H1 (cell line): ENCODE results near the gene TTC13. TPM values are rescaled to one million over a fixed set of nuclear protein-coding genes. Genes with fewer than 3 reads are reported as not detected.

Source experiments
- CTCF ChIA-PET: fragments of 300-600 bp; sonication (Branson Sonifier 250); formaldehyde crosslinking; loops from one replicate; lab custom pipeline; 2021; ENCODE audit not compliant: partially characterized antibody; lab: Charles Lee
- POLR2A ChIA-PET: fragments of 300-600 bp; sonication (Branson Sonifier 250); formaldehyde crosslinking; loops from one replicate; lab custom pipeline; 2021; ENCODE audit warnings: inconsistent platforms; ENCODE audit not compliant: partially characterized antibody; lab: Charles Lee
- DNase-seq, 2 experiments: peaks; one replicate each; pipeline versions ENCODE4 v3.0.0 to v3.0.0-alpha.2; 2010 to 2022; ENCODE audit warnings: low spot score in 2 of 2, low read depth in 1 of 2, mixed read lengths in 1 of 2
- FAIRE-seq: peaks from 2 replicates; lab custom pipeline; 2011; peaks lifted over from hg19 to GRCh38; lab: Jason Lieb, UNC
- H2AFZ ChIP-seq: 2 replicates; pipeline ENCODE4 v1.8.1; 2012; ENCODE audit warnings: low read length, inconsistent platforms
- H2AK5ac ChIP-seq: 2 replicates; pipeline ENCODE4 v1.6.1; 2013; ENCODE audit warnings: low read depth, low read length
- H2BK120ac ChIP-seq: replicated peaks from 2 replicates; pipeline ENCODE3; 2013; ENCODE audit warnings: low read depth, low read length, inconsistent platforms
- H2BK12ac ChIP-seq: 2 replicates; pipeline ENCODE4 v1.6.1; 2013; ENCODE audit warnings: low read depth, low read length
- H2BK15ac ChIP-seq: 2 replicates; pipeline ENCODE4 v1.6.1; 2013; ENCODE audit warnings: low read length
- H2BK20ac ChIP-seq: 2 replicates; pipeline ENCODE4 v1.6.1; 2013; ENCODE audit warnings: low read length
- H2BK5ac ChIP-seq: 2 replicates; pipeline ENCODE4 v1.6.1; 2013; ENCODE audit warnings: low read depth, low read length
- H3K14ac ChIP-seq: 2 replicates; pipeline ENCODE4 v1.6.1; 2013; ENCODE audit warnings: inconsistent platforms; ENCODE audit not compliant: insufficient read length
- H3K18ac ChIP-seq: 2 replicates; pipeline ENCODE4 v1.6.1; 2013; ENCODE audit warnings: low read length; ENCODE audit errors: extremely low read depth
- H3K23ac ChIP-seq: 2 replicates; pipeline ENCODE4 v1.6.1; 2013; ENCODE audit warnings: inconsistent platforms; ENCODE audit not compliant: insufficient read length
- H3K23me2 ChIP-seq: 2 replicates; pipeline ENCODE4 v1.6.1; 2013; ENCODE audit warnings: low read depth, low read length
- H3K27ac ChIP-seq: 2 replicates; pipeline ENCODE4 v1.6.1; 2011; ENCODE audit warnings: low read depth, low read length, inconsistent platforms
- H3K27me3 ChIP-seq, 4 experiments: replicated peaks in 1 of 4; 1 replicate in 1 of 4; 2 replicates in 3 of 4; pipeline versions ENCODE4 v1.6.1 to v1.8.1; 2011 to 2013; ENCODE audit warnings: low read length in 3 of 4, mild to moderate bottlenecking in 3 of 4, inconsistent platforms in 2 of 4, mixed read lengths in 2 of 4, moderate library complexity in 1 of 4; ENCODE audit not compliant: control insufficient read depth in 3 of 4, insufficient read depth in 3 of 4; ENCODE audit errors: extremely low read depth in 1 of 4
- H3K36me3 ChIP-seq, 4 experiments: 2 replicates each; pipeline versions ENCODE4 v1.6.1 to v1.8.1; 2011 to 2013; ENCODE audit warnings: mild to moderate bottlenecking in 4 of 4, low read length in 3 of 4, moderate library complexity in 2 of 4, control low read depth in 1 of 4, inconsistent platforms in 1 of 4; ENCODE audit not compliant: insufficient read depth in 4 of 4, control insufficient read depth in 2 of 4
- H3K4ac ChIP-seq: replicated peaks from 2 replicates; pipeline ENCODE3; 2013; ENCODE audit warnings: low read length, low read depth, mixed read lengths, inconsistent platforms; ENCODE audit not compliant: insufficient read length
- H3K4me1 ChIP-seq, 4 experiments: replicated peaks in 1 of 4; 1 replicate in 1 of 4; 2 replicates in 3 of 4; pipeline versions ENCODE4 v1.6.1 to v1.8.1; 2011 to 2013; ENCODE audit warnings: low read length in 3 of 4, inconsistent platforms in 2 of 4, mixed read lengths in 1 of 4; ENCODE audit not compliant: insufficient read depth in 4 of 4, control insufficient read depth in 3 of 4
- H3K4me2 ChIP-seq, 2 experiments: 2 replicates each; pipeline versions ENCODE4 v1.6.1 to v1.8.1; 2011 to 2013; ENCODE audit warnings: low read depth in 2 of 2, low read length in 2 of 2, control low read depth in 1 of 2, inconsistent platforms in 1 of 2, mild to moderate bottlenecking in 1 of 2; ENCODE audit not compliant: insufficient read depth in 1 of 2
- H3K4me3 ChIP-seq, 4 experiments: fragments of 200-600, 300-600 bp in 1 of 4; sonication (generic), shearing (Covaris generic), sonication (Bioruptor Twin) in 1 of 4; 2 replicates each; pipeline versions ENCODE4 v1.5.1 to v1.8.1; 2011 to 2016; ENCODE audit warnings: low read length in 4 of 4, low read depth in 3 of 4, control low read depth in 2 of 4, inconsistent platforms in 2 of 4, mild to moderate bottlenecking in 2 of 4, mixed read lengths in 1 of 4, moderate library complexity in 1 of 4; ENCODE audit not compliant: insufficient read depth in 2 of 4; ENCODE audit errors: extremely low read depth in 1 of 4
- H3K56ac ChIP-seq: replicated peaks from 2 replicates; pipeline ENCODE3; 2013; ENCODE audit warnings: low read depth, mild to moderate bottlenecking, mixed read lengths, low read length, inconsistent platforms; ENCODE audit not compliant: insufficient read length
- H3K79me1 ChIP-seq: 2 replicates; pipeline ENCODE4 v1.6.1; 2013; ENCODE audit warnings: low read depth, low read length, control low read depth
- H3K79me2 ChIP-seq, 2 experiments: 2 replicates each; pipeline versions ENCODE4 v1.6.1 to v1.8.1; 2012 to 2013; ENCODE audit warnings: low read length in 2 of 2, mild to moderate bottlenecking in 2 of 2, inconsistent platforms in 1 of 2; ENCODE audit not compliant: insufficient read depth in 2 of 2, control insufficient read depth in 1 of 2
- H3K9ac ChIP-seq, 4 experiments: replicated peaks in 1 of 4; 1 replicate in 1 of 4; 2 replicates in 3 of 4; pipeline versions ENCODE4 v1.6.1 to v1.8.1; 2011 to 2013; ENCODE audit warnings: low read depth in 3 of 4, low read length in 3 of 4, control low read depth in 2 of 4, mild to moderate bottlenecking in 2 of 4, moderate library complexity in 2 of 4, inconsistent platforms in 1 of 4; ENCODE audit errors: extremely low read depth in 1 of 4
- H3K9me3 ChIP-seq, 2 experiments: 2 replicates each; pipeline versions ENCODE4 v1.6.1 to v1.8.1; 2012 to 2013; ENCODE audit warnings: mild to moderate bottlenecking in 2 of 2, moderate library complexity in 2 of 2, control low read depth in 1 of 2, inconsistent platforms in 1 of 2, low read depth in 1 of 2, low read length in 1 of 2, mixed read lengths in 1 of 2; ENCODE audit not compliant: insufficient read depth in 2 of 2
- H4K20me1 ChIP-seq, 2 experiments: replicated peaks in 1 of 2; 2 replicates each; pipeline versions ENCODE3 to v1.8.1; 2011 to 2013; ENCODE audit warnings: inconsistent platforms in 2 of 2, low read length in 2 of 2, mild to moderate bottlenecking in 1 of 2; ENCODE audit not compliant: insufficient read depth in 2 of 2, control insufficient read depth in 1 of 2
- H4K5ac ChIP-seq: 2 replicates; pipeline ENCODE4 v1.6.1; 2013; ENCODE audit warnings: low read length, low read depth, mixed read lengths, inconsistent platforms; ENCODE audit not compliant: insufficient read length
- H4K8ac ChIP-seq: 2 replicates; pipeline ENCODE4 v1.8.0; 2013; ENCODE audit warnings: mild to moderate bottlenecking, moderate library complexity, low read length, inconsistent platforms; ENCODE audit not compliant: insufficient read depth; ENCODE audit errors: extremely low read depth
- H4K91ac ChIP-seq: replicated peaks from 2 replicates; pipeline ENCODE3; 2013; ENCODE audit warnings: low read length, mixed read lengths, inconsistent platforms; ENCODE audit not compliant: insufficient read length
- ATF3 ChIP-seq: IDR thresholded peaks from 2 replicates; pipeline ENCODE4 v1.6.1; 2011; ENCODE audit warnings: low read depth, mild to moderate bottlenecking, low read length; ENCODE audit not compliant: insufficient read depth
- CTBP2 ChIP-seq: IDR thresholded peaks from 2 replicates; pipeline ENCODE4 v1.7.0; 2011; ENCODE audit warnings: borderline replicate concordance, mild to moderate bottlenecking, moderate library complexity, mixed read lengths, low read length; ENCODE audit not compliant: insufficient read depth, insufficient read length
- SIX5 ChIP-seq: IDR thresholded peaks from 2 replicates; pipeline ENCODE4 v1.6.1; 2011; ENCODE audit warnings: mild to moderate bottlenecking, low read depth, low read length
- WGBS, 2 experiments: shearing (Covaris generic) in 1 of 2; methylation state at CpG; one replicate each; pipeline versions ENCODE4 v1.1.6 to v1.1.7; 2013 to 2015; ENCODE audit warnings: low lambda C conversion rate in 2 of 2, mixed read lengths in 2 of 2, inconsistent platforms in 1 of 2, low coverage in 1 of 2, missing lambda C conversion rate in 1 of 2; ENCODE audit not compliant: insufficient replicate concordance in 2 of 2, insufficient coverage in 1 of 2, insufficient read length in 1 of 2; ENCODE audit errors: extremely low coverage in 1 of 2, missing lambda C conversion rate in 1 of 2; 5-methylcytosine and 5-hydroxymethylcytosine counted together
- polyA plus RNA-seq, 7 experiments: library from polyadenylated mRNA; depleted of rRNA in 3 of 7; stranded (reverse) in 5 of 7; unstranded in 2 of 7; fragments of >200 nt in 5 of 7; fragments of 200-250 nt in 2 of 7; gene quantifications; 1 replicate in 5 of 7; 2 replicates in 1 of 7; 4 replicates in 1 of 7; pipeline versions ENCODE4 v1.2.1 to v1.2.3, GENCODE V29; 2011 to 2013; ENCODE audit warnings: missing spikeins in 2 of 7, mixed read lengths in 2 of 7
- total RNA-seq: library from RNA; stranded (reverse); fragmentation: NEBNext Ultra II Directional; extraction: Animal tissue kit (Norgen Biotek cat#: 25700); gene quantifications from 2 replicates; pipeline ENCODE4 v1.2.1, GENCODE V29; 2021

TTC13 gene
- total and polyA plus RNA-seq, 2 of the 8 experiments (the other 6 are each of a cell fraction or from before 2014, with no cell fraction given) = 3.1 to 7.1 TPM

DNA sequence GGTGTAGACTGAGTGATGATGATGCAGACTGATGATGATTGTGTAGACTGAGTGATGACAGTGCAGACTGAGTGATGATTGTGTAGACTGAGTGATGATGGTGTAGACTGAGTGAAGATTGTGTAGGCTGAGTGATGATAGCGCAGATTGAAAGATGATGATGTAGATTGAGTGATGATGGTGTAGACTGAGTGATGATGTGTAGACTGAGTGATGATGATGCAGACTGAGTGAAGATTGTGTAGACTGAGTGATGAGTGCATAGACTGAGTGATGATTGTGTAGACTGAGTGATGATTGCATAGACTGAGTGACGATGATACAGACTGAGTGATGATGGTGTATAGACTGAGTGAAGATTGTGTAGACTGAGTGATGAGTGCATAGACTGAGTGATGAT, 32.7 kb upstream of the TTC13 start:
- no peak overlapping the region for H2BK120ac ChIP-seq
- H4K91ac ChIP-seq = no peak overlapping the region
- H3K79me1 ChIP-seq = no peaks in the 10 kb centered on the region
- no peak overlapping the region for H4K8ac ChIP-seq
- H3K36me3 ChIP-seq = no peaks in the 10 kb centered on the region
- TF ChIP-seq ATF3 (no peak), CTBP2 (no peak), SIX5 (no peak)
- TF ChIP-seq, all 59 proteins: peak for 0
- H3K27ac ChIP-seq = no peak overlapping the region
- no peaks in the 10 kb centered on the region; a peak in 2 of 7 replicates for H3K27me3 ChIP-seq
- DNase-seq (no peak), FAIRE-seq (no peak)
- no peak overlapping the region for H2BK5ac ChIP-seq
- H3K4me1 ChIP-seq = no peaks in the 10 kb centered on the region
- no peak overlapping the region for H2AFZ ChIP-seq
- H2BK20ac ChIP-seq = no peak overlapping the region
- H3K56ac ChIP-seq = no peak overlapping the region
- POLR2A ChIA-PET = no interaction called here
- no peak overlapping the region for H3K23ac ChIP-seq
- 0 out of 4 replicates have a peak, but pooled peaks cover 0 to 3% of the 10 kb centered on the region in 2 experiments for H3K9me3 ChIP-seq
- H3K4ac ChIP-seq = no peak overlapping the region
- peaks cover 5% of the 10 kb centered on the region; the same call in 1 of the 2 replicates for H3K23me2 ChIP-seq
- H3K4me3 ChIP-seq = no peak overlapping the region
- no peak overlapping the region for H2BK15ac ChIP-seq
- H3K9ac ChIP-seq = no peak overlapping the region; a peak in 1 of 7 replicates
- no peak overlapping the region for H2BK12ac ChIP-seq
- H2AK5ac ChIP-seq = peak overlapping the region; percentile 67; the same call in 1 of the 2 replicates
- H4K5ac ChIP-seq = no peak overlapping the region
- H3K79me2 ChIP-seq = no peaks in the 10 kb centered on the region
- H3K18ac ChIP-seq = no peak overlapping the region
- peaks cover 0 to 4% of the 10 kb centered on the region in 2 experiments for H4K20me1 ChIP-seq
- no peak overlapping the region for H3K14ac ChIP-seq
- WGBS, 2 experiments = 78 to 100% methylated on average over 1 to 2 of the region's 2 CpGs
- no peak overlapping the region for H3K4me2 ChIP-seq
- CTCF ChIA-PET = interaction anchor here (0.7 kb wide), 1 partner anchor 11 kb away, joined by 3 read pairs; no protein-coding TSS in a partner anchor
